ENCODE measurements around the gene TNS2. TPM values are rescaled to one million over a fixed set of nuclear protein-coding genes. Genes with fewer than 3 reads are reported as not detected.

Gene TNS2
- total and polyA plus RNA-seq, 9 of the 15 experiments (the other 6 are each of a cell fraction or from before 2014, with no cell fraction given), result 0.28 to 3.1 (median 1.2) TPM; not detected in 1

DNA sequence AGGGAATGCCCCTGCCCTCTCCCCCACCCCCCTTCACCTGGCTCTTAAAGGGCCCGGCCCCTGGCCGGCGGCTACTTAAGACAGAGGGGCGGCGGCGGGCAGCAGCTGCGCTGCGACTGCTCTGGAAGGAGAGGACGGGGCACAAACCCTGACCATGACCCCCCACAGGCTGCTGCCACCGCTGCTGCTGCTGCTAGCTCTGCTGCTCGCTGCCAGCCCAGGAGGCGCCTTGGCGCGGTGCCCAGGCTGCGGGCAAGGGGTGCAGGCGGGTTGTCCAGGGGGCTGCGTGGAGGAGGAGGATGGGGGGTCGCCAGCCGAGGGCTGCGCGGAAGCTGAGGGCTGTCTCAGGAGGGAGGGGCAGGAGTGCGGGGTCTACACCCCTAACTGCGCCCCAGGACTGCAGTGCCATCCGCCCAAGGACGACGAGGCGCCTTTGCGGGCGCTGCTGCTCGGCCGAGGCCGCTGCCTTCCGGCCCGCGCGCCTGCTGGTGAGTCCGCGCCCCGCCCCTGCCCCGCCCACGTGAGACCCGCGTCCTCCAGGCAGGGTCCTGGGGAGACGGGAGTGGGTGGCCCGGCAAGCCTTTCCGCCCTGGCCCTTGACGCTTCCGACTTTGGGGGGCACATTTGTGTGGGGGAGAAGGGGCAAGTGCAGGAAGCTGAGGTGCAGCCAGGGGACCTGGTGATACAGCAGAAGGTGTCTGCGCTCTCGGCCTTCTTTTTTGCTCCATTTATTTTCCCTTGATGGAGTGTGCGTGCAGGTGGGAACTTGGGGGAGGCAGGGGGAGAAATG, 47.9 kb downstream of the TNS2 start, which contains the start of gene IGFBP6 (continued):
- TF ChIP-seq NR2C2 (CRISPR knock-in tag; IDR thresholded peaks at IDR 0.05) (peak; percentile 50; the same call in 1 of the 2 replicates), NR2C2 (tag; IDR thresholded peaks at IDR 0.05) (no peak), SIX5 (IDR thresholded peaks at IDR 0.05; ENCODE audit: borderline replicate concordance in 1 of 2, insufficient read depth in 1 of 2, low read depth in 1 of 2, low read length in 2 of 2) (no peak), ZNF239 (CRISPR knock-in tag; IDR thresholded peaks at IDR 0.05) (no peak), ZNF175 (CRISPR knock-in tag; IDR thresholded peaks at IDR 0.05; ENCODE audit: low read depth) (no peak), ZNF707 (CRISPR knock-in tag; conservative IDR thresholded peaks at IDR 0.05) (no peak), ZKSCAN3 (CRISPR knock-in tag; IDR thresholded peaks at IDR 0.05) (no peak), E2F8 (IDR thresholded peaks at IDR 0.05; ENCODE audit: low read depth, partially characterized antibody) (no peak), POLR2H (tag; IDR thresholded peaks at IDR 0.05; ENCODE audit: low read depth) (no peak), ZNF311 (CRISPR knock-in tag; IDR thresholded peaks at IDR 0.05) (no peak), PPARD (CRISPR knock-in tag; IDR thresholded peaks at IDR 0.05) (no peak), FIP1L1 (IDR thresholded peaks at IDR 0.05; ENCODE audit: low read depth, low read length, poor library complexity, severe bottlenecking) (no peak), SRSF1 (IDR thresholded peaks at IDR 0.05; ENCODE audit: low read depth, low read length) (no peak), MCM3 (IDR thresholded peaks at IDR 0.05) (no peak), NFYB (IDR thresholded peaks at IDR 0.05; ENCODE audit: extremely low read depth, insufficient read length) (no peak), SUPT5H (IDR thresholded peaks at IDR 0.05) (no peak), ZNF143 (CRISPR knock-in tag; IDR thresholded peaks at IDR 0.05) (no peak), HMGN3 (IDR thresholded peaks at IDR 0.05; ENCODE audit: borderline replicate concordance, extremely low read depth, insufficient read length, low read depth, low read length) (peak; percentile 73), COPS2 (conservative IDR thresholded peaks at IDR 0.05) (no peak)
- TF ChIP-seq, protein P1, sequence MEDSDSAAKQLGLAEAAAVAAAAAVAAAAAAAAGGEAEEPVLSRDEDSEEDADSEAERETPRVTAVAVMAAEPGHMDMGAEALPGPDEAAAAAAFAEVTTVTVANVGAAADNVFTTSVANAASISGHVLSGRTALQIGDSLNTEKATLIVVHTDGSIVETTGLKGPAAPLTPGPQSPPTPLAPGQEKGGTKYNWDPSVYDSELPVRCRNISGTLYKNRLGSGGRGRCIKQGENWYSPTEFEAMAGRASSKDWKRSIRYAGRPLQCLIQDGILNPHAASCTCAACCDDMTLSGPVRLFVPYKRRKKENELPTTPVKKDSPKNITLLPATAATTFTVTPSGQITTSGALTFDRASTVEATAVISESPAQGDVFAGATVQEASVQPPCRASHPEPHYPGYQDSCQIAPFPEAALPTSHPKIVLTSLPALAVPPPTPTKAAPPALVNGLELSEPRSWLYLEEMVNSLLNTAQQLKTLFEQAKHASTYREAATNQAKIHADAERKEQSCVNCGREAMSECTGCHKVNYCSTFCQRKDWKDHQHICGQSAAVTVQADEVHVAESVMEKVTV (CRISPR knock-in tag; IDR thresholded peaks at IDR 0.05), result no peak
- TF ChIP-seq, protein P2, sequence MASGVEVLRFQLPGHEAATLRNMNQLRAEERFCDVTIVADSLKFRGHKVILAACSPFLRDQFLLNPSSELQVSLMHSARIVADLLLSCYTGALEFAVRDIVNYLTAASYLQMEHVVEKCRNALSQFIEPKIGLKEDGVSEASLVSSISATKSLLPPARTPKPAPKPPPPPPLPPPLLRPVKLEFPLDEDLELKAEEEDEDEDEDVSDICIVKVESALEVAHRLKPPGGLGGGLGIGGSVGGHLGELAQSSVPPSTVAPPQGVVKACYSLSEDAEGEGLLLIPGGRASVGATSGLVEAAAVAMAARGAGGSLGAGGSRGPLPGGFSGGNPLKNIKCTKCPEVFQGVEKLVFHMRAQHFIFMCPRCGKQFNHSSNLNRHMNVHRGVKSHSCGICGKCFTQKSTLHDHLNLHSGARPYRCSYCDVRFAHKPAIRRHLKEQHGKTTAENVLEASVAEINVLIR (CRISPR knock-in tag; IDR thresholded peaks at IDR 0.05), result no peak
